ENCODE data around the gene MAP4K3. TPM values are rescaled to one million over a fixed set of nuclear protein-coding genes. Genes with fewer than 3 reads are reported as not detected.

MAP4K3 gene
- total RNA-seq, 1 experiment from 2014 or later = 26.6 TPM

- in situ Hi-C loops (cut with HindIII; ENCODE audit: low pct_unique_long_range_greater_than_20kb, low sequenced_read_pairs) = no loop called here
- CTCF ChIA-PET = interaction anchor here (1.2 kb wide), 1 partner anchor 12 kb away, joined by 6 read pairs; no protein-coding TSS in a partner anchor
These were observed 68.2 kb downstream of the MAP4K3 start for GRCh38 chr2:39368846-39369245.

GRCh38 chr2:39368376-39368775 is 68.7 kb downstream of the MAP4K3 start:
- H3K4me1 ChIP-seq (ENCODE audit: control insufficient read depth, insufficient read depth, low read length) = no peaks in the 10 kb centered on the region
- no peak for TF ChIP-seq POLR2AphosphoS5 (IDR thresholded peaks at IDR 0.05; ENCODE audit: low read depth, low read length)
- no peak for TF ChIP-seq REST (IDR thresholded peaks at IDR 0.05; ENCODE audit: insufficient read depth in 1 of 2, low read depth in 2 of 2, low read length in 1 of 2)
- TF ChIP-seq TCF7L2 (IDR thresholded peaks at IDR 0.05; ENCODE audit: low read depth, low read length) = no peak
- TF ChIP-seq SIN3A (IDR thresholded peaks at IDR 0.05; ENCODE audit: borderline replicate concordance, insufficient read depth, low read depth, low read length) = no peak
- no peak for TF ChIP-seq CTCF (IDR thresholded peaks at IDR 0.05)
- no peak overlapping the region for H3K4me3 ChIP-seq (ENCODE audit: low read depth in 2 of 2, low read length in 2 of 2)
- H3K27me3 ChIP-seq (ENCODE audit: control insufficient read depth, insufficient read depth, low read length) = no peaks in the 10 kb centered on the region
- CTCF ChIA-PET = no interaction called here
- POLR2A ChIA-PET = no interaction called here
- no peak overlapping the region for H3K27ac ChIP-seq (ENCODE audit: low read length)
- no TSS peak for BruUV-seq (replicated peaks)
- no peaks in the 10 kb centered on the region; the same call in 1 of the 2 replicates for H3K36me3 ChIP-seq (ENCODE audit: control insufficient read depth, insufficient read depth, low read length)
- H3K9me3 ChIP-seq (ENCODE audit: control insufficient read depth, insufficient read depth, low read depth, low read length) = no peaks in the 10 kb centered on the region; the same call in 1 of the 2 replicates
- intact Hi-C loops (cut with micrococcal nuclease; ENCODE audit: unreplicated experiment) (no loop called here), in situ Hi-C loops (cut with HindIII; ENCODE audit: low pct_unique_long_range_greater_than_20kb, low sequenced_read_pairs) (no loop called here)
- DNase-seq (ENCODE audit: low read depth, low spot score) (no peak), ATAC-seq (no peak)

More at GRCh38 chr2:39368846-39369245, 68.2 kb downstream of the MAP4K3 start:
- no peaks in the 10 kb centered on the region for H3K27me3 ChIP-seq (ENCODE audit: control insufficient read depth, insufficient read depth, low read length)
- H3K4me1 ChIP-seq (ENCODE audit: control insufficient read depth, insufficient read depth, low read length) = no peaks in the 10 kb centered on the region
- H3K9me3 ChIP-seq (ENCODE audit: control insufficient read depth, insufficient read depth, low read depth, low read length) = no peaks in the 10 kb centered on the region; the same call in 1 of the 2 replicates
- intact Hi-C loops (cut with micrococcal nuclease; ENCODE audit: unreplicated experiment) = no loop called here
- POLR2A ChIA-PET = no interaction called here
- H3K36me3 ChIP-seq (ENCODE audit: control insufficient read depth, insufficient read depth, low read length) = no peaks in the 10 kb centered on the region; the same call in 1 of the 2 replicates
- no peak overlapping the region for H3K27ac ChIP-seq (ENCODE audit: low read length)
- BruUV-seq (replicated peaks) = no TSS peak
- H3K4me3 ChIP-seq (ENCODE audit: low read depth in 2 of 2, low read length in 2 of 2) = no peak overlapping the region
- no peak for DNase-seq (ENCODE audit: low read depth, low spot score)
- TF ChIP-seq TCF7L2 (IDR thresholded peaks at IDR 0.05; ENCODE audit: low read depth, low read length) (no peak), POLR2AphosphoS5 (IDR thresholded peaks at IDR 0.05; ENCODE audit: low read depth, low read length) (no peak), REST (IDR thresholded peaks at IDR 0.05; ENCODE audit: insufficient read depth in 1 of 2, low read depth in 2 of 2, low read length in 1 of 2) (no peak), CTCF (IDR thresholded peaks at IDR 0.05) (no peak), SIN3A (IDR thresholded peaks at IDR 0.05; ENCODE audit: borderline replicate concordance, insufficient read depth, low read depth, low read length) (no peak)
- no peak for ATAC-seq

Data from Panc1 (cell line).